ENCODE measurements around the gene DCLRE1C.

- TF ChIP-seq POLR2A (IDR thresholded peaks at IDR 0.05) = no peak
- TF ChIP-seq CTCF (IDR thresholded peaks at IDR 0.05) = no peak
Measured at GRCh38 chr10:14875941-14876340, 78.0 kb downstream of the DCLRE1C start.
